GM21526 (cell line): Measurements from ENCODE around the gene MXD1.
"Not testable (repeated sequence)": the region's sequence is repeated elsewhere in the genome, so short reads cannot be mapped to it uniquely, and the experiment has no call there.

Source experiments
- ATAC-seq: cut with Tn5 transposase; IDR thresholded peaks from one replicate; pipeline ENCODE4 v1.9.1; 2021; ENCODE audit warnings: moderate library complexity; ENCODE audit not compliant: unreplicated experiment, low FRiP score

The MXD1 gene

GRCh38 chr2:69950671-69951070 lies 35.8 kb downstream of the MXD1 start:
- ATAC-seq = not testable (repeated sequence)

DNA sequence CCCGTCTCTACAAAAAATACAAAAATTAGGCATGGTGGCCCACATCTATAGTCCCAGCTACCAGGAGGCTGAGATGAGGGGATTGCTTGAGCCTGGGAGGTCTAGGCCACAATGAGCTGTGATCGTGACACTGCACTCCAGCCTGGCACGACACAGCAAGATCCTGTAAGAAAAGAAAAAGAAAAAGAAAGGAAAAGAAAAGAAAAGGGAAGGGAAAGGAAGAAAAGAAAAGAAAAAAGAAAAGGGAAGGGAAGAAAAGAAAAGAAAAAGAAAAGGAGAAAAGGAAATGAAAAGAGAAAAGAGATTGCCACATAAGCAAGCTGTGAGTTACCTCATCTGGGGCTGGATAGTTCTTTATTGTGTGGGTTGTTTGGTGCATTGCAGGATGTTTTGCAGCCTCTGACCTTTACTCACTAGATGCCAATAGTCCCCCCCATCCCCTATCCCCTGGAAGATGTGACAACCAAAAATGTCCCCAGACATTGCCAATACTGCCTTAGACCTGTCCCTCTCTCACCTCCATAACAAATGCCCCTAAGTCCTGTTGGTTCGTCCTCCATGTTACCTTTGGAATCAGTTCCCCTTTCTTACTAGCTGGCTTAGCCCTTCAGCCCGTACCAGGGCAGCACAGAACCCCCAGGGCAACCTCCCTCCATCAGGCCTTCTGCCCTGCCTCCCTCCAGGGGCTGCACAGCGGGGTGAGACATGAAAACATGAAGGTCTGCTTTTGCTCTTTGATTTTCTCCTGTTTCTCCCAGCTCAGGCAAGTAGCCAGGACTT lies 37.6 kb downstream of the MXD1 start:
- no peak for ATAC-seq

- ATAC-seq = no peak
Observed at GRCh38 chr2:69954084-69954483, 39.2 kb downstream of the MXD1 start.

- ATAC-seq = no peak
Observed at GRCh38 chr2:69955029-69955428, 40.1 kb downstream of the MXD1 start.

GRCh38 chr2:69956475-69956979 lies 41.6 kb downstream of the MXD1 start:
- no peak for ATAC-seq

- no peak for ATAC-seq
Observed at GRCh38 chr2:69957965-69958364, 43.1 kb downstream of the MXD1 start.

GRCh38 chr2:69958480-69958879 lies 43.6 kb downstream of the MXD1 start:
- ATAC-seq = no peak

- no peak for ATAC-seq
Observed at GRCh38 chr2:69959425-69959824, 44.5 kb downstream of the MXD1 start.

DNA sequence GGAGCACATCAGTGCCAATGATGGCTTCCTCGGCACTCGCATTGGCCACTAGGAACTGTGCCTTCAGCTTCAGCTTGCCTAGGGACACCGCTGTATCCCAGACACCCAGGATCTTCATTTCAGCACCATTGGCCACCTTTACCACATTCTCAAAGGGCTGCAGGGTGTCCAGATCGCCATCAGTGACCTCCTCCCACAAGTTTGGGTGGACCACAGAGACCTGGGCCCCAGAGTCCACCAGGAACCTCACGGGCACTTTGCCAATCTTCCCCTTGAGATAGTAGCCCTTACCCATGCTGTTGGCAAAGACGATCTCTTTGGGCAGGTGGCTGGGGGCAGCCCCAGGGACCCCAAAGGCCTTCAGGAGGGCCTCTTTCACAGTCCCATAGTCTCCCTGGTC lies 45.9 kb downstream of the MXD1 start:
- ATAC-seq = no peak

- no peak for ATAC-seq
Observed at GRCh38 chr2:69961496-69961895, 46.6 kb downstream of the MXD1 start, which contains the start of gene ASPRV1. TSS of gene ASPRV1 (minus strand) at chr2:69961631. CDS start at chr2:69961436, 195 bp downstream.

DNA sequence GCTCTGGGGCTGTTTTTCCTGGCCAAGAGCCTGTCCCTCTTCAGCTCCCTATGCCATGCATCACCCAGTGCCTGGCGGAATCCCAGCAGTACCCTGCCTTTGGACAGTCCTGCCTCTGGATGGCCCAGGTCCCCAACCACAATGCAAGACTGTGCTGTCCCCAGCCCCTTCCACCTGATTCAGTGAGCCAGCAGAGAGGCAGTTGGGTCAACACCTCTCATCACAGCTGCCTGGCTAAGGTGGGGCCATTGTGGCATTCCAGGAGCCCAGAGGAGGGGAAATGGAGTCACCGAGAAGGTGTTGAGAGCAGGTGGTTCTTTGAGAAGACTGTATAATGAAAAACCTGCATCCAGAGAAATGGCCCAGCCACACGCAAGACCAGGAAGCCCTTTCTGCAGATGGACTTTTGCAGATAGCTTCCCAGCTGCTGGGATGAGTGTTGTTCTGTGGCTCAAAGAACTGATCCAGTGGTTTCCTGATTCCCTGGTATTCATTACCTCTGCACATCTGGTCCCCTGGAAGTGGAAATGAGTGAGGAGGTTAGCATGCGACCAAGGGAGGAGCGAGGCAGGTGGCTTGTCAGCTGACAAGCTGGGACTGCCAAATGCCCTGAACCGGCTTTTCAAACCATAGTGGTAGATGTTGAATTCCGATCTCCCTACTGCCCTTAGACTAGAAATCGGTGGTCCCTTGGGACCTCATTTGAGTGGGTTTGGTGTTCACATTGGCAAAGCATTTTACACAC lies 48.2 kb downstream of the MXD1 start:
- ATAC-seq = no peak

GRCh38 chr2:69964353-69964841 lies 49.5 kb downstream of the MXD1 start:
- ATAC-seq = no peak

DNA sequence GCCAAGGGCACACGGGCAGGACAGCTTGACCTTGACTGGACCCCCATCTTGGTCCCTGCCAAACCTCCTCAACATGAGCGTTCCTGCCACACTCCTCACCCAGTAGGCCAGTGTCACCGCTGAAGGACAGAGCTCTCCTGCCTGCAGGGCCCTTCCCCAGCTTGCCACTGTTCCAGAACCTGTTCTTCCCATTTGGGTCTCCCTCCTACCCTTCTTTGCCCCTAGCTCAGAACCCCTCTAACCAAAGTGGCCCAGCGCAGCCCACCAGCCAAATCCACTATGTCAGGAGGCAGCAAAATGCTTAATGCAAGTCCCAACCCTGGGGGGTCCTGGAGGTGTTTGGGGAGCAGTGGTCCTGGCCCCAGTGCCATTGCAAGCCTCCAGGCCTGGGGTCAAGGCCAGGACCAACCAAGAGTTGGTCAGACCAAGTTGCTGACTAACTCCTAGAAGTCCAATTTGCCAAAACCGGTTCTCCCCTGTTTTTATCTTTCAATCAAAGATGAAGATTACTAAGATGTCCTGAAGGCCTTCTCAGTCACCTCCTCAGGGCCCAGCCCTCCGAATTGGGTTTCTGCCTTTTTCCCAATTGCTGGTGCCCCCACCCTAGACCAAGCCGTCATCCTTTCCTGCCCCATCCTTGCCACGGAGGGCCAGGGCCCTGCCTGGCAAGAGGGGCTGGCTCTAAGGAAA lies 51.0 kb downstream of the MXD1 start:
- ATAC-seq = no peak

GRCh38 chr2:69966496-69966895 lies 51.6 kb downstream of the MXD1 start:
- ATAC-seq = no peak

- no peak for ATAC-seq
Observed at GRCh38 chr2:69968609-69969008, 53.7 kb downstream of the MXD1 start.

GRCh38 chr2:69969126-69969983 lies 54.4 kb downstream of the MXD1 start:
- no peak for ATAC-seq

DNA sequence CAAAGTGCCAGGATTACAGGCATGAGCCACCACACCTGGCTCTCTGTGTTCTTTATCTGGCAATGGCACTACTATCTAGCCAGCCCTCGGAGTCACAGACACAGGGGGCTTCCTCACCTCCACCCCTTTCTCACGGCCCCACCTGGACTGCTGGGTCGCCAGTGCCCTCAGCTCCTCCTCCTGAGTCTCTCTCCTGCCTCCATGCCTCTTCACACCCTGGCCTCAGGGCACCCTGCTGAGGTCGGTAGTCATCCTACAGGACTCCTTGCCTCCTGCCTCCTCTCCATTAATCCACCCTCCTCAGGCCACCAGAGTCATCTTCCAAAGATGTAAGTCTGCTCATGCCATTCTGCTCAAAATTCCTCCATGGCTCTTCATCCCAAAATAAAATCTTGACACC lies 55.1 kb downstream of the MXD1 start:
- no peak for ATAC-seq

- no peak for ATAC-seq
Observed at GRCh38 chr2:69972822-69973221, 57.9 kb downstream of the MXD1 start.

- no peak for ATAC-seq
Observed at GRCh38 chr2:69973335-69973735, 58.4 kb downstream of the MXD1 start.
